ENCODE measurements around the gene WNT2B. TPM values are rescaled to one million over a fixed set of nuclear protein-coding genes. Genes with fewer than 3 reads are reported as not detected.

The WNT2B gene
- total and polyA plus RNA-seq, 10 of the 15 experiments (the other 5 are each of a cell fraction or from before 2014, with no cell fraction given) = 0.02 to 1.1 (median 0.14) TPM

- no peaks in the 10 kb centered on the region for H3K4me1 ChIP-seq (ENCODE audit: control insufficient read depth, insufficient read depth, low read length)
- POLR2A ChIA-PET = interaction anchor here (0.6 kb wide), 2 partner anchors 117 to 362 kb away, joined by 4 to 5 read pairs; no protein-coding TSS in a partner anchor
- no peaks in the 10 kb centered on the region for H3K27me3 ChIP-seq (replicated peaks in 1 of 2; ENCODE audit: control insufficient read depth in 2 of 2, insufficient read depth in 2 of 2, low read length in 1 of 2)
- no peak overlapping the region for H2AFZ ChIP-seq (ENCODE audit: control insufficient read depth, low read depth, low read length)
- intact Hi-C loops (cut with micrococcal nuclease; ENCODE audit: unreplicated experiment) = no loop called here
- no peak overlapping the region for H3K4me2 ChIP-seq (ENCODE audit: control insufficient read depth, insufficient read depth)
- TF ChIP-seq IKZF1 (conservative IDR thresholded peaks at IDR 0.05) (no peak), ZNF24 (IDR thresholded peaks at IDR 0.05) (no peak), EGR1 (IDR thresholded peaks at IDR 0.05; ENCODE audit: borderline replicate concordance in 1 of 2, low read depth in 2 of 2, low read length in 2 of 2) (no peak), POLR2AphosphoS2 (IDR thresholded peaks at IDR 0.05; ENCODE audit: low read depth, low read length) (no peak), ZNF622 (IDR thresholded peaks at IDR 0.05) (no peak), YBX1 (IDR thresholded peaks at IDR 0.05) (no peak), TCF3 (IDR thresholded peaks at IDR 0.05; ENCODE audit: borderline replicate concordance, insufficient read depth, low read depth, low read length) (no peak), DPF2 (IDR thresholded peaks at IDR 0.05) (no peak), YY1 (IDR thresholded peaks at IDR 0.05; ENCODE audit: low read depth, low read length) (no peak), CEBPB (IDR thresholded peaks at IDR 0.05; ENCODE audit: borderline replicate concordance in 1 of 2, low read depth in 2 of 2, low read length in 2 of 2) (no peak), SIN3A (IDR thresholded peaks at IDR 0.05; ENCODE audit: low read depth, low read length) (no peak), MTA3 (IDR thresholded peaks at IDR 0.05; ENCODE audit: borderline replicate concordance, low read length) (no peak), TBL1XR1 (IDR thresholded peaks at IDR 0.05; ENCODE audit: low read depth, low read length) (no peak), SMAD5 (IDR thresholded peaks at IDR 0.05; ENCODE audit: low read depth) (no peak), HSF1 (IDR thresholded peaks at IDR 0.05; ENCODE audit: low read depth, low read length) (no peak)
- TF ChIP-seq, protein P1, sequence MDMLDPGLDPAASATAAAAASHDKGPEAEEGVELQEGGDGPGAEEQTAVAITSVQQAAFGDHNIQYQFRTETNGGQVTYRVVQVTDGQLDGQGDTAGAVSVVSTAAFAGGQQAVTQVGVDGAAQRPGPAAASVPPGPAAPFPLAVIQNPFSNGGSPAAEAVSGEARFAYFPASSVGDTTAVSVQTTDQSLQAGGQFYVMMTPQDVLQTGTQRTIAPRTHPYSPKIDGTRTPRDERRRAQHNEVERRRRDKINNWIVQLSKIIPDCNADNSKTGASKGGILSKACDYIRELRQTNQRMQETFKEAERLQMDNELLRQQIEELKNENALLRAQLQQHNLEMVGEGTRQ (IDR thresholded peaks at IDR 0.05; ENCODE audit: borderline replicate concordance, low read depth, low read length) = no peak
- TF ChIP-seq, protein P2, sequence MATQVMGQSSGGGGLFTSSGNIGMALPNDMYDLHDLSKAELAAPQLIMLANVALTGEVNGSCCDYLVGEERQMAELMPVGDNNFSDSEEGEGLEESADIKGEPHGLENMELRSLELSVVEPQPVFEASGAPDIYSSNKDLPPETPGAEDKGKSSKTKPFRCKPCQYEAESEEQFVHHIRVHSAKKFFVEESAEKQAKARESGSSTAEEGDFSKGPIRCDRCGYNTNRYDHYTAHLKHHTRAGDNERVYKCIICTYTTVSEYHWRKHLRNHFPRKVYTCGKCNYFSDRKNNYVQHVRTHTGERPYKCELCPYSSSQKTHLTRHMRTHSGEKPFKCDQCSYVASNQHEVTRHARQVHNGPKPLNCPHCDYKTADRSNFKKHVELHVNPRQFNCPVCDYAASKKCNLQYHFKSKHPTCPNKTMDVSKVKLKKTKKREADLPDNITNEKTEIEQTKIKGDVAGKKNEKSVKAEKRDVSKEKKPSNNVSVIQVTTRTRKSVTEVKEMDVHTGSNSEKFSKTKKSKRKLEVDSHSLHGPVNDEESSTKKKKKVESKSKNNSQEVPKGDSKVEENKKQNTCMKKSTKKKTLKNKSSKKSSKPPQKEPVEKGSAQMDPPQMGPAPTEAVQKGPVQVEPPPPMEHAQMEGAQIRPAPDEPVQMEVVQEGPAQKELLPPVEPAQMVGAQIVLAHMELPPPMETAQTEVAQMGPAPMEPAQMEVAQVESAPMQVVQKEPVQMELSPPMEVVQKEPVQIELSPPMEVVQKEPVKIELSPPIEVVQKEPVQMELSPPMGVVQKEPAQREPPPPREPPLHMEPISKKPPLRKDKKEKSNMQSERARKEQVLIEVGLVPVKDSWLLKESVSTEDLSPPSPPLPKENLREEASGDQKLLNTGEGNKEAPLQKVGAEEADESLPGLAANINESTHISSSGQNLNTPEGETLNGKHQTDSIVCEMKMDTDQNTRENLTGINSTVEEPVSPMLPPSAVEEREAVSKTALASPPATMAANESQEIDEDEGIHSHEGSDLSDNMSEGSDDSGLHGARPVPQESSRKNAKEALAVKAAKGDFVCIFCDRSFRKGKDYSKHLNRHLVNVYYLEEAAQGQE (IDR thresholded peaks at IDR 0.05; ENCODE audit: low read depth, low read length) = no peak
- no peaks in the 10 kb centered on the region for H3K79me2 ChIP-seq (ENCODE audit: control insufficient read depth, insufficient read depth, low read length)
- CTCF ChIA-PET = interaction anchor here (0.9 kb wide), 1 partner anchor 286 kb away, joined by 4 read pairs; no protein-coding TSS in a partner anchor
- H3K27ac ChIP-seq (ENCODE audit: control insufficient read depth, insufficient read depth) = no peak overlapping the region
- RAD21 ChIA-PET (ENCODE audit: unreplicated experiment) = no interaction called here
- FAIRE-seq = no peak
- in situ Hi-C loops (cut with MboI) = no loop called here
- H3K9ac ChIP-seq (ENCODE audit: control insufficient read depth, insufficient read depth, low read length) = no peak overlapping the region
- H3K36me3 ChIP-seq (ENCODE audit: control insufficient read depth in 2 of 2, insufficient read depth in 2 of 2, low read length in 1 of 2) = no peaks in the 10 kb centered on the region
- H4K20me1 ChIP-seq (ENCODE audit: control insufficient read depth, insufficient read depth) = no peaks in the 10 kb centered on the region
- BruUV-seq (replicated peaks) = no TSS peak
- 94% methylated on average over 1 of the region's 1 CpG for WGBS (ENCODE audit: insufficient coverage, insufficient replicate concordance, low lambda C conversion rate, missing lambda C conversion rate)
- SMC1A ChIA-PET (ENCODE audit: uncharacterized antibody, unreplicated experiment) = interaction anchor here (1.0 kb wide), 1 partner anchor 134 kb away, joined by 3 read pairs; no protein-coding TSS in a partner anchor
- H3K4me3 ChIP-seq = no peak overlapping the region
- no peak for ATAC-seq
- no peaks in the 10 kb centered on the region for H3K9me3 ChIP-seq (replicated peaks; ENCODE audit: control insufficient read depth, insufficient read depth, low read length)
- DNase-seq (ENCODE audit: low read depth, low spot score) = no peak
Measured at GRCh38 chr1:112524986-112525385, 16.2 kb downstream of the WNT2B start.
